Vagina (tissue), 2 donors: Measurements from ENCODE around the gene C19orf38. TPM values are rescaled to one million over a fixed set of nuclear protein-coding genes. Genes with fewer than 3 reads are reported as not detected.

Experiments
- DNase-seq, 2 donors: peaks; one replicate each; pipeline ENCODE4 v3.0.0-alpha.2; 2017; ENCODE audit errors: extremely low spot score in 2 of 2
- H3K27ac ChIP-seq: fragments of 200-600 bp; sonication (generic); one replicate; pipeline ENCODE4 v1.5.1; 2019
- H3K27me3 ChIP-seq: fragments of 200-600 bp; sonication (generic); one replicate; pipeline ENCODE4 v1.5.1; 2019
- H3K36me3 ChIP-seq, 2 donors: fragments of 200-600 bp; sonication (generic); one replicate each; pipeline ENCODE4 v1.5.1; 2017 to 2019
- H3K4me1 ChIP-seq: fragments of 200-600 bp; sonication (generic); one replicate; pipeline ENCODE4 v1.5.1; 2019
- H3K4me3 ChIP-seq, 2 donors: fragments of 200-600 bp; sonication (generic); 1 replicate in 1 of 2; 2 replicates in 1 of 2; pipeline ENCODE4 v1.5.1; 2016 to 2019
- H3K9me3 ChIP-seq: fragments of 200-600 bp; sonication (generic); one replicate; pipeline ENCODE4 v1.5.1; 2019
- POLR2A ChIP-seq, 2 donors: fragments of 450-650 bp; IDR thresholded peaks; one replicate each; pipeline ENCODE4 v1.6.1; 2017; ENCODE audit warnings: antibody characterized with exemption in 2 of 2, mild to moderate bottlenecking in 2 of 2, moderate library complexity in 2 of 2
- POLR2AphosphoS5 ChIP-seq, 2 donors: sonication (generic); formaldehyde crosslinking; IDR thresholded peaks; one replicate each; pipeline ENCODE4 v1.9.0; 2017; ENCODE audit warnings: antibody characterized with exemption in 2 of 2, mild to moderate bottlenecking in 2 of 2, low read depth in 1 of 2; ENCODE audit not compliant: insufficient read depth in 1 of 2
- intact Hi-C: fragments of 100-400 bp; cut with DNase I; formaldehyde crosslinking; loops from one replicate; pipeline ENCODE4 v1.15.1; 2023
- total RNA-seq: library from RNA; depleted of rRNA; stranded (reverse); fragments of >200 nt; gene quantifications from one replicate; pipeline ENCODE4 v1.2.3, GENCODE V29; 2016
- TF ChIP-seq, protein P1 (sequence below), 3 experiments: fragments of 450-650 bp in 2 of 3; fragments of 200-600 bp in 1 of 3; sonication (generic) in 1 of 3; IDR thresholded peaks; one replicate each; pipeline ENCODE4 v1.5.1; 2017 to 2019; ENCODE audit warnings: antibody characterized with exemption in 3 of 3, mild to moderate bottlenecking in 2 of 3, moderate library complexity in 2 of 3

Gene C19orf38
- total RNA-seq, 1 donor from 2014 or later, result 2.5 TPM

DNA sequence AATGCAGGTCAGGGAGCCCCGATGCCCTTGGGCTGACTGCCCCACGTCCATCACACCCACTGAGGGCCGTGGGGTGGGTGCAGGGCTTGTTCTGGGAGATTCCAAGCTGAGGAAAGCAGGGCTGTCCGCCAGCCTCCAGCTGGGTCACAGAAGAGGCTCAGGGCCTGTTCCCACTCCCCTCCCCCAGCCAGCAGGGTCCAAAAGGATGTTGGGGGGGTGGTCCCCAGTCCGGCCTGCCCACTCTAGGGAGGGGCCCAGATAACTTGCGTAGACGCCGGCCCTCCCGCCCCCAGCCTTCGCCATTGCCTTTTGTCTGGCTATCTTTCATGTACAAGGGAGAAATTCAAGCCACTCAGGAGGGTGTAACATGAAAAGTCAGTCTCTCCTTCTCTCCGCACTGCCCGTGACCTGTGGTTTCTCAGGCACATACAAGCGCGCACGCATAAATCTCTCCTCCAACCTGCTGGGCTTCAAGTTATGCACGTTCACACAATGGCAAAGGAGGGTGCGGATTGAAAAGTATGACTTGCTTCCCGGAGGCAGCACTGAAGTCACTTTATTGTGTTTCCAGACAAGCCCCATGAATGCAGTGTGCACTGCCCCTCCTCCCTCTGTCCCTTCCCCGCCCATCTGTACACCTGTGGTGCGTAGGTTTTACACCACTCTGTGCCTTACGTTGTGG, 43.3 kb downstream of the C19orf38 start:
- no peaks in the 10 kb centered on the region for H3K36me3 ChIP-seq
- no peaks in the 10 kb centered on the region for H3K9me3 ChIP-seq
- no peak for DNase-seq
- H3K4me1 ChIP-seq, result peaks cover 71% of the 10 kb centered on the region
- no peaks in the 10 kb centered on the region for H3K27me3 ChIP-seq
- peak overlapping the region in 1 of 2 donors; percentile 5 for H3K4me3 ChIP-seq
- TF ChIP-seq POLR2AphosphoS5 (IDR thresholded peaks at IDR 0.05; ENCODE audit: insufficient read depth in 1 of 2, low read depth in 1 of 2) (peak in 1 of 2 donors; percentile 58), POLR2A (IDR thresholded peaks at IDR 0.05) (no peak)
- TF ChIP-seq, protein P1, sequence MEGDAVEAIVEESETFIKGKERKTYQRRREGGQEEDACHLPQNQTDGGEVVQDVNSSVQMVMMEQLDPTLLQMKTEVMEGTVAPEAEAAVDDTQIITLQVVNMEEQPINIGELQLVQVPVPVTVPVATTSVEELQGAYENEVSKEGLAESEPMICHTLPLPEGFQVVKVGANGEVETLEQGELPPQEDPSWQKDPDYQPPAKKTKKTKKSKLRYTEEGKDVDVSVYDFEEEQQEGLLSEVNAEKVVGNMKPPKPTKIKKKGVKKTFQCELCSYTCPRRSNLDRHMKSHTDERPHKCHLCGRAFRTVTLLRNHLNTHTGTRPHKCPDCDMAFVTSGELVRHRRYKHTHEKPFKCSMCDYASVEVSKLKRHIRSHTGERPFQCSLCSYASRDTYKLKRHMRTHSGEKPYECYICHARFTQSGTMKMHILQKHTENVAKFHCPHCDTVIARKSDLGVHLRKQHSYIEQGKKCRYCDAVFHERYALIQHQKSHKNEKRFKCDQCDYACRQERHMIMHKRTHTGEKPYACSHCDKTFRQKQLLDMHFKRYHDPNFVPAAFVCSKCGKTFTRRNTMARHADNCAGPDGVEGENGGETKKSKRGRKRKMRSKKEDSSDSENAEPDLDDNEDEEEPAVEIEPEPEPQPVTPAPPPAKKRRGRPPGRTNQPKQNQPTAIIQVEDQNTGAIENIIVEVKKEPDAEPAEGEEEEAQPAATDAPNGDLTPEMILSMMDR (IDR thresholded peaks at IDR 0.05), result no peak
- intact Hi-C loops, result no loop called here
- H3K27ac ChIP-seq, result peak overlapping the region; percentile 74

DNA sequence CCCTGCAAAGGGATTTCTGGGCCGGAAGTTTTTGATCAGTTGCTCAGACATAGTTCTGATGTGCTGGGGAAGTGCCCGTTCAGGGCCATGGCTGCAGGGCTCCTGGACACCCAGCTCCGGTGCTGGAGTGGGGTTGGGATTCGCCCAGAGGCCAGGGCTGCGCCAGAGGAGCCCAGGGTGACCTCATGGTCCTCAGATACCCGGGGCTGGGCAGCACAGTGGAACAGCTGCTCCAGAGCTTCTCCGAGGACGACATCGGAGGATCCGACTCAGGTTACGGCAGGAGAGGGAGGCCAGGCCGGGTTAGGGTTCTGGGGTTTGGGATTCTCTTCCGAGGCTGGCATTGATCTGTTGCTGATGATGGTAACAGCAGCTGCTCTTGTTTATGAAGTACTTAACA, 44.0 kb downstream of the C19orf38 start:
- Histone ChIP-seq H3K27ac (peak overlapping the region; percentile 74), H3K4me1 (peaks cover 71% of the 10 kb centered on the region), H3K36me3 (no peaks in the 10 kb centered on the region), H3K4me3 (no peak overlapping the region), H3K9me3 (no peaks in the 10 kb centered on the region), H3K27me3 (no peaks in the 10 kb centered on the region)
- DNase-seq, result no peak
- TF ChIP-seq POLR2A (IDR thresholded peaks at IDR 0.05), result no peak
- TF ChIP-seq, protein P1 (IDR thresholded peaks at IDR 0.05), result no peak
- intact Hi-C loops, result no loop called here

DNA sequence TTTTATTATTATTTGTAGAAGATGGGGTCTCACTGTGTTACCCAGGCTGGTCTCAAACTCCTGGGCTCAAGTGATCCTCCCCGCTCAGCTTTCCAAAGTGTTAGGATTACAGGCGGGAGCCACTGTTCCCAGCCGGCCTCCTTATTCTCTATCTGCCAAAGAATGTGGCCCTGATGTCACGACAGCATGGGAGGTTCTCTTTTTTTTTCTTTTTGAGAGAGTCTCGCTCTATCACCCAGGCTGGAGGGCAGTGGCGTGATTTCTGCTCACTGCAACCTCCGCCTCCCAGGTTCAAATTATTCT, 46.6 kb downstream of the C19orf38 start:
- Histone ChIP-seq H3K4me1 (peaks cover 76% of the 10 kb centered on the region), H3K27me3 (no peaks in the 10 kb centered on the region), H3K36me3 (no peaks in the 10 kb centered on the region), H3K27ac (no peak overlapping the region), H3K4me3 (no peak overlapping the region), H3K9me3 (no peaks in the 10 kb centered on the region)
- DNase-seq, result no peak
- intact Hi-C loops, result no loop called here
- no peak for TF ChIP-seq POLR2A (IDR thresholded peaks at IDR 0.05)
- no peak for TF ChIP-seq POLR2AphosphoS5 (IDR thresholded peaks at IDR 0.05; ENCODE audit: insufficient read depth in 1 of 2, low read depth in 1 of 2)
- TF ChIP-seq, protein P1 (IDR thresholded peaks at IDR 0.05), result no peak

DNA sequence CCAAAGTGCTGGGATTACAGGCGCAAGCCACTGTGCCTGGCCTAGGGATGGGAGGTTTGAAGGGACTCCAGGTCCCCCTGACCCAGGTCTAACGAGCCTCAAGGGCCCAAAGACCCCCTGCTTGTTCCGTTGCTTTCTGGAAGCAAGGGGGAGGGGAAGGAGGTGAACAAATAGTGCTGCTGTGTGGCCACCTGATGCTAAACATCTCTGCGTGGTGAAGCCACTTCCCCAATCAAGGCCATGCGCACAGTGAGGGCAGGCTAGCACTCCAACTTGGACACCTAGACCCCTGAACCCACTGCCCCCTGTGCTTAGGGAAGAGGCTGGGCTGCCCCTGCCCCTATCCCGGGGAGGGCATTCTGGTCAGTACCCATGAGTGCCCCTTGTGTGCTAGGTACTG, 47.1 kb downstream of the C19orf38 start:
- H3K36me3 ChIP-seq, result no peaks in the 10 kb centered on the region
- intact Hi-C loops, result no loop called here
- H3K4me1 ChIP-seq, result peaks cover 76% of the 10 kb centered on the region
- H3K4me3 ChIP-seq, result no peak overlapping the region
- DNase-seq, result no peak
- no peaks in the 10 kb centered on the region for H3K27me3 ChIP-seq
- no peaks in the 10 kb centered on the region for H3K9me3 ChIP-seq
- no peak overlapping the region for H3K27ac ChIP-seq
- TF ChIP-seq, protein P1 (IDR thresholded peaks at IDR 0.05), result no peak
- no peak for TF ChIP-seq POLR2AphosphoS5 (IDR thresholded peaks at IDR 0.05; ENCODE audit: insufficient read depth in 1 of 2, low read depth in 1 of 2)
- no peak for TF ChIP-seq POLR2A (IDR thresholded peaks at IDR 0.05)

DNA sequence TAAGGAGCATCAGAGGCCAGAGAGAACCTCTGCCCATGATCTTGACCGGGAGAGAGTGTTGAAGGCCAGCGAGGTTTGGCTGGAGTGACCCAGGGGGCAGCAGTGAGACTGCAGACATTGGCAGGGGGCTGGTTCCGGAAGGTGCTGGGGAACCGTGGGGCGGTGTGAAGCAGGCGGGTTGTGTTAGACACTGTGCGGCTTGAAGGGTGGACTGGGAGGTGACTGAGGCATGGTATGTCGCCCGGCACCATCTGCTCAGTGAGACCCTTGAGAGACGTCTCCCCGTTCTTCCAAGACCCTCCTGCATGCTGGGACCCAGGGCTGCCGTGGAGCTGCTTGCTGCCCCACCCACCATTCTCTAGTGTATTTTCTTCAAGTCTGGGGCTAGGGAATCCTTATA, 47.7 kb downstream of the C19orf38 start:
- Histone ChIP-seq H3K27ac (no peak overlapping the region), H3K4me1 (peaks cover 74% of the 10 kb centered on the region)
- intact Hi-C loops, result no loop called here

More for the DNA sequence above, 47.7 kb downstream of the C19orf38 start:
- no peaks in the 10 kb centered on the region for H3K27me3 ChIP-seq
- no peaks in the 10 kb centered on the region for H3K9me3 ChIP-seq
- H3K36me3 ChIP-seq, result no peaks in the 10 kb centered on the region
- TF ChIP-seq, protein P1 (IDR thresholded peaks at IDR 0.05), result no peak
- no peak for TF ChIP-seq POLR2AphosphoS5 (IDR thresholded peaks at IDR 0.05; ENCODE audit: insufficient read depth in 1 of 2, low read depth in 1 of 2)
- no peak for TF ChIP-seq POLR2A (IDR thresholded peaks at IDR 0.05)
- no peak overlapping the region for H3K4me3 ChIP-seq
- DNase-seq, result no peak
